Measurements from ENCODE around the gene SYNM. TPM values are rescaled to one million over a fixed set of nuclear protein-coding genes. Genes with fewer than 3 reads are reported as not detected.

Gene SYNM
- total and polyA plus RNA-seq, 2 experiments from 2014 or later: 0.18 to 0.97 TPM

GRCh38 chr15:99134317-99134821 lies 29.5 kb downstream of the SYNM start:
- Histone ChIP-seq H3F3A (ENCODE audit: insufficient read depth) (no peaks in the 10 kb centered on the region), H3K36me3 (ENCODE audit: low read depth) (no peaks in the 10 kb centered on the region), H3K9ac (no peak overlapping the region), H3K27me3 (replicated peaks; ENCODE audit: insufficient read depth) (no peaks in the 10 kb centered on the region), H2AFZ (no peak overlapping the region), H3K27ac (no peak overlapping the region), H3K4me3 (no peak overlapping the region), H3K4me1 (ENCODE audit: insufficient read depth) (no peaks in the 10 kb centered on the region), H3K9me3 (ENCODE audit: low read depth) (no peaks in the 10 kb centered on the region), H4K20me1 (ENCODE audit: insufficient read depth) (no peaks in the 10 kb centered on the region), H3K79me2 (ENCODE audit: insufficient read depth) (no peaks in the 10 kb centered on the region), H3K9me2 (ENCODE audit: insufficient read depth) (no peaks in the 10 kb centered on the region), H3K4me2 (ENCODE audit: unreplicated experiment) (no peak overlapping the region)
- TF ChIP-seq EZH2phosphoT487 (IDR thresholded peaks at IDR 0.05; ENCODE audit: insufficient read depth, low read depth) (no peak), EZH2 (IDR thresholded peaks at IDR 0.05; ENCODE audit: insufficient read depth, poor library complexity, severe bottlenecking) (no peak)
- in situ Hi-C loops (cut with MboI): no loop called here
- no peak for DNase-seq
- WGBS, 2 experiments (ENCODE audit: low coverage in 1 of 2, low lambda C conversion rate in 2 of 2, missing lambda C conversion rate in 2 of 2): 84 to 86% methylated on average over 11 of the region's 11 CpGs

GRCh38 chr15:99135194-99135593 lies 30.3 kb downstream of the SYNM start:
- in situ Hi-C loops (cut with MboI): no loop called here
- H3K27ac ChIP-seq: no peak overlapping the region
- H3K9me3 ChIP-seq (ENCODE audit: low read depth): no peaks in the 10 kb centered on the region
- H3K4me2 ChIP-seq (ENCODE audit: unreplicated experiment): no peak overlapping the region
- no peaks in the 10 kb centered on the region for H3K4me1 ChIP-seq (ENCODE audit: insufficient read depth)
- no peak overlapping the region for H2AFZ ChIP-seq
- no peaks in the 10 kb centered on the region for H3K27me3 ChIP-seq (replicated peaks; ENCODE audit: insufficient read depth)
- H3K4me3 ChIP-seq: no peak overlapping the region
- H3F3A ChIP-seq (ENCODE audit: insufficient read depth): no peaks in the 10 kb centered on the region
- no peaks in the 10 kb centered on the region for H3K9me2 ChIP-seq (ENCODE audit: insufficient read depth)
- no peaks in the 10 kb centered on the region for H4K20me1 ChIP-seq (ENCODE audit: insufficient read depth)
- DNase-seq: no peak
- TF ChIP-seq EZH2 (IDR thresholded peaks at IDR 0.05; ENCODE audit: insufficient read depth, poor library complexity, severe bottlenecking): no peak
- TF ChIP-seq EZH2phosphoT487 (IDR thresholded peaks at IDR 0.05; ENCODE audit: insufficient read depth, low read depth): no peak
- H3K79me2 ChIP-seq (ENCODE audit: insufficient read depth): no peaks in the 10 kb centered on the region
- no peak overlapping the region for H3K9ac ChIP-seq
- H3K36me3 ChIP-seq (ENCODE audit: low read depth): no peaks in the 10 kb centered on the region
- WGBS, 2 experiments (ENCODE audit: low coverage in 1 of 2, low lambda C conversion rate in 2 of 2, missing lambda C conversion rate in 2 of 2): 95 to 99% methylated on average over 4 of the region's 4 CpGs

GRCh38 chr15:99137111-99137546 lies 32.2 kb downstream of the SYNM start:
- Histone ChIP-seq H3K9me3 (ENCODE audit: low read depth) (no peaks in the 10 kb centered on the region), H3F3A (ENCODE audit: insufficient read depth) (no peaks in the 10 kb centered on the region), H3K4me2 (ENCODE audit: unreplicated experiment) (no peak overlapping the region), H3K4me1 (ENCODE audit: insufficient read depth) (no peaks in the 10 kb centered on the region), H3K9me2 (ENCODE audit: insufficient read depth) (no peaks in the 10 kb centered on the region), H3K27me3 (replicated peaks; ENCODE audit: insufficient read depth) (no peaks in the 10 kb centered on the region), H2AFZ (no peak overlapping the region), H3K36me3 (ENCODE audit: low read depth) (no peaks in the 10 kb centered on the region), H3K4me3 (no peak overlapping the region), H4K20me1 (ENCODE audit: insufficient read depth) (no peaks in the 10 kb centered on the region), H3K27ac (no peak overlapping the region), H3K79me2 (ENCODE audit: insufficient read depth) (no peaks in the 10 kb centered on the region), H3K9ac (no peak overlapping the region)
- WGBS, 2 experiments (ENCODE audit: low coverage in 1 of 2, low lambda C conversion rate in 2 of 2, missing lambda C conversion rate in 2 of 2): 86 to 87% methylated on average over 13 of the region's 13 CpGs
- TF ChIP-seq EZH2 (IDR thresholded peaks at IDR 0.05; ENCODE audit: insufficient read depth, poor library complexity, severe bottlenecking): no peak
- TF ChIP-seq EZH2phosphoT487 (IDR thresholded peaks at IDR 0.05; ENCODE audit: insufficient read depth, low read depth): no peak
- in situ Hi-C loops (cut with MboI): no loop called here
- no peak for DNase-seq

- H3F3A ChIP-seq (ENCODE audit: insufficient read depth): no peaks in the 10 kb centered on the region
- no peaks in the 10 kb centered on the region for H3K4me1 ChIP-seq (ENCODE audit: insufficient read depth)
- H3K4me3 ChIP-seq: no peak overlapping the region
- no peaks in the 10 kb centered on the region for H3K9me2 ChIP-seq (ENCODE audit: insufficient read depth)
- no peaks in the 10 kb centered on the region for H3K36me3 ChIP-seq (ENCODE audit: low read depth)
- no peak overlapping the region for H3K4me2 ChIP-seq (ENCODE audit: unreplicated experiment)
- WGBS, 2 experiments (ENCODE audit: low coverage in 1 of 2, low lambda C conversion rate in 2 of 2, missing lambda C conversion rate in 2 of 2): 89 to 90% methylated on average over 5 of the region's 5 CpGs
- no peak overlapping the region for H3K27ac ChIP-seq
- no peaks in the 10 kb centered on the region for H3K9me3 ChIP-seq (ENCODE audit: low read depth)
- in situ Hi-C loops (cut with MboI): no loop called here
- H3K79me2 ChIP-seq (ENCODE audit: insufficient read depth): no peaks in the 10 kb centered on the region
- TF ChIP-seq EZH2 (IDR thresholded peaks at IDR 0.05; ENCODE audit: insufficient read depth, poor library complexity, severe bottlenecking): no peak
- no peak for TF ChIP-seq EZH2phosphoT487 (IDR thresholded peaks at IDR 0.05; ENCODE audit: insufficient read depth, low read depth)
- no peak overlapping the region for H3K9ac ChIP-seq
- no peak for DNase-seq
- no peaks in the 10 kb centered on the region for H3K27me3 ChIP-seq (replicated peaks; ENCODE audit: insufficient read depth)
- no peak overlapping the region for H2AFZ ChIP-seq
- no peaks in the 10 kb centered on the region for H4K20me1 ChIP-seq (ENCODE audit: insufficient read depth)
Measured at GRCh38 chr15:99137877-99138276, 33.0 kb downstream of the SYNM start.

Data from GM23248 (cell line).